HFF-Myc (cell line): Measurements from ENCODE around the gene GMCL2.
A peak's percentile ranks its signal among the peaks of the same experiment; 100 is the strongest.
"Not testable (repeated sequence)": the region's sequence is repeated elsewhere in the genome, so short reads cannot be mapped to it uniquely, and the experiment has no call there.

Source experiments
- DNase-seq: peaks from one replicate; pipeline ENCODE4 v3.0.0-alpha.2; 2011; ENCODE audit warnings: low read depth; ENCODE audit errors: extremely low read depth
- H3K4me3 ChIP-seq: replicated peaks from 2 replicates; pipeline ENCODE4 v1.5.1; 2011; ENCODE audit warnings: low read depth, mild to moderate bottlenecking, control low read depth, low read length
- TF ChIP-seq, protein P1 (sequence below): IDR thresholded peaks from 2 replicates; pipeline ENCODE4 v1.5.1; 2012; ENCODE audit warnings: mild to moderate bottlenecking, low read depth, low read length, control low read depth; ENCODE audit errors: missing control alignments

GMCL2 gene

DNA sequence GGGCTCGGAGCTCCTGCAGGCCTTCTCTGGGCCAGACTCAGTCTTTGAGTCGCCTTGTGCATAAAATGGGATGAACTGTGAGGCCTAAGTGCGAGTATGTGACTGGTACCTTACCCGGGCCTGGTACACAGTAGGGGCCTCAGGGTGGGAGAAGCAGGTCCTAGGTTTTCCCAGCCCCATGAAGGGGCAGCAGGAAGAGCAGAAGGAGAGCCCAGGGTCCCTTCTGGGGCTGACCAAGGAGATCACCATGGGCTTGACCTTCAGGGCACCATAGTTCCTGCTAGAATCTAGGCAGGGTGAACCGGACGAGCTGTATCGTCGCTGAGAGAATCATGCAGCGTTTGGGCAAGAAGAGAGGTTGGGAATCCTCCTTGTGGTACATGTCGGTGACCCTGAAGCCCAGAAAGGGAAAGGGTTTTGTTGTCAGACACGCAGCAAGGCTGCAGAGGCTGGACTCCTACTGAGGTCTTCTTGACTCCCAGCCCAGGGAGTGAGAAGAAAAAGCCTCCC lies 45.8 kb upstream of the GMCL2 start:
- H3K4me3 ChIP-seq = peak overlapping the region; percentile 92
- DNase-seq = no peak
- TF ChIP-seq, protein P1, sequence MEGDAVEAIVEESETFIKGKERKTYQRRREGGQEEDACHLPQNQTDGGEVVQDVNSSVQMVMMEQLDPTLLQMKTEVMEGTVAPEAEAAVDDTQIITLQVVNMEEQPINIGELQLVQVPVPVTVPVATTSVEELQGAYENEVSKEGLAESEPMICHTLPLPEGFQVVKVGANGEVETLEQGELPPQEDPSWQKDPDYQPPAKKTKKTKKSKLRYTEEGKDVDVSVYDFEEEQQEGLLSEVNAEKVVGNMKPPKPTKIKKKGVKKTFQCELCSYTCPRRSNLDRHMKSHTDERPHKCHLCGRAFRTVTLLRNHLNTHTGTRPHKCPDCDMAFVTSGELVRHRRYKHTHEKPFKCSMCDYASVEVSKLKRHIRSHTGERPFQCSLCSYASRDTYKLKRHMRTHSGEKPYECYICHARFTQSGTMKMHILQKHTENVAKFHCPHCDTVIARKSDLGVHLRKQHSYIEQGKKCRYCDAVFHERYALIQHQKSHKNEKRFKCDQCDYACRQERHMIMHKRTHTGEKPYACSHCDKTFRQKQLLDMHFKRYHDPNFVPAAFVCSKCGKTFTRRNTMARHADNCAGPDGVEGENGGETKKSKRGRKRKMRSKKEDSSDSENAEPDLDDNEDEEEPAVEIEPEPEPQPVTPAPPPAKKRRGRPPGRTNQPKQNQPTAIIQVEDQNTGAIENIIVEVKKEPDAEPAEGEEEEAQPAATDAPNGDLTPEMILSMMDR = no peak

DNA sequence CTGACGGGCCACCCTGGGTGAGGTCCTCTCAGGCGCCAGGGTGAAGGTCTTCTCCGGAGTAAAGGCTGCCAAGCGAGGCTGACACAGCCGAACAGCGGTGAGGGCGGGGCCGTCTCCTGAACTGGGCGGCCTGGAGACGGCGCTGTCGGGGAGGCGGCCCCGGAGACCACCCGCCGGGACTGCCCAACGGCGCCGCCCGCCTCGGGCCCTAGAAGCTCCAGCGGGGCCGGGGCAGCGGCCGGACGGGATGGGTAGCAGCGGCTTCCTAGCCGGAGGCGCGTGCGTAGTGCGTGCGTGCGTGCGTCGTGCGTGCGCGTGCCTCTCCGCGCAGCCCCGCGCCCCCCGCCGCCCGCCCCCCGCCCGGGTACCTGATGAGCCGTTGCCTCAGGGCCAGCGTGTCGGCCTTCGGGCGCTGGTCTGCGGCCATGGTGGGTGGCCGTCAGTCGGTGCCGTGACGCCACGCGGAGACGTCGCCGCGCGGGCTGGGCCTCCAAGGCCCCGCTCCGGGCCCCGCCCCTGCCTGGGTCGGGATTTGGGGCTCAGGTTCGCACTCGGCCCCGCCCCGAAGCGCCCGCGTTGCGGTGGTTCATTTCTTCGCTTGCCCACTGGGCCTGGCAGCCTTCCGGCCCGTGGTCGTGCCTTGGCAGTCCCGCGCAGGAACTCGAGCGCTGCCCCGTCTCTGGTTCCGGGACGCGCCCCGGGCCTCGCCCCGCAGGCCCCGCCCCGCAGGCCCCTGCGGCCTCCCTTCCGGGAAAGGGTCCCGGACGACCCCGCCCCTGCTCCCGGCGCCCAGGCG lies 45.2 kb upstream of the GMCL2 start, which contains the start of gene PHYKPL:
Gene PHYKPL, minus strand, starts transcription at position 679 of the 796 bp plus-strand sequence. Its CDS starts 252 bp downstream, at position 427.
- peak within 1 kb of the TSS; percentile 92 for H3K4me3 ChIP-seq
- TF ChIP-seq, protein P1 = no peak
- DNase-seq = no peak

DNA sequence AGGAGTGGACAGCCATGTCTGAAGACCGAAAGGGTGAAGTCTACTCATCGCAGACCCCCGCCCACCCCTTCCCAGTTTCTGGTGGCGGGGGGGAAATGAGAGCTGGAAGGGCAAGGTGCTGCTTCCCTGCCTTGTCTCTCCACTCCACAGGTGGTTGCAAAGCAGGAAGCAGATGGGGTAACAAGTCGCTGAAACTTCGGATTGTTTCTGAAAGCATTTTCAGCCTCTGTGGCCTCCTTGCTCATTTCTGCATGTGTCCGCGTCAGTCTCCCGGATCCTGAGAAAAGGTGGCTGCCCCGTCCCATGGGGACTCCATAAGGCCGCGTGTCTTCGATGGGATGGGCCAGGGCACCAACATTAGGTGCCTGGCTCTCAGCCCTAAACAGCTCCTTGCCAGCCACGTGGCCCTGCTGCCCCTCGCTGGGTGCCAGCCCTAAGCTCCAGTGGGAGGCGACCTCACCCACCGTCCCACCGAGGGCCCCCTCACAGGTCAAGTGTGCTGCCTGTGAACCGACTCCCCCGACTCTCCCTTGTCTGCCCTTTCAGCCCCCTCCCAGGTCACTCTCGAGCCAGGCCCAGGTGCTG lies 44.5 kb upstream of the GMCL2 start:
- TF ChIP-seq, protein P1 = no peak
- peak overlapping the region; percentile 92 for H3K4me3 ChIP-seq
- no peak for DNase-seq

DNA sequence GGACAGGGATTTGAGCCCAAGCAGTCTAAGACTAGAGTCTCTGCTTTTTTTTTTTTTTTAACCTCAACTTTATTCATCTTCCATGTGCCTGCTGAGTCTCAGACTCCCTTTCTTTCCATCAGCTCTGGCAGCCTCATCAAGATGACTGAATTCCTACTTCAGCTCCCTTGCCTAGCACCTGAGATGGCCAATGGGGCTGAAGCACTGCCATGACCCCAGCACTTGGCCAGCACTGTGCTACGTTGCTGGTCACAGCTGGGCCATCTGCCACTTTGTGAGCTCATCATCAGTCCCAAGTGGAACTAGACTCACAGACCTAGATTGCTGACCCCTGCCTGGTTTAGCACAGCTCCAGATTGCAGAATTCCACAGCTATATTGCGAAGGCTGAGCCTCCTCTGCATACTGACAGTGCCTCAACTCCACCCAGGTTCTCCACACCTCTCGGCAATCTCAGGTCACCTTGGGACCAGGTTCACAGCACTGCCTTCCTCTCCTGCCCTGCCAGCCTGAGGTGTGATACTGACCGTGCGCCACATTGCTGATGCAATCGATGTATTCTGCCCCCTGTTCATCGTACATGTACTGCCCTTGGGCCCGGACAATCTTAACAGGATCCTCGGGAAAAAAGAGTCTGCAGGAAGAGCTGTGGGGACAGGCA lies 43.8 kb upstream of the GMCL2 start:
- DNase-seq = no peak
- peak overlapping the region; percentile 92 for H3K4me3 ChIP-seq
- TF ChIP-seq, protein P1 = no peak

DNA sequence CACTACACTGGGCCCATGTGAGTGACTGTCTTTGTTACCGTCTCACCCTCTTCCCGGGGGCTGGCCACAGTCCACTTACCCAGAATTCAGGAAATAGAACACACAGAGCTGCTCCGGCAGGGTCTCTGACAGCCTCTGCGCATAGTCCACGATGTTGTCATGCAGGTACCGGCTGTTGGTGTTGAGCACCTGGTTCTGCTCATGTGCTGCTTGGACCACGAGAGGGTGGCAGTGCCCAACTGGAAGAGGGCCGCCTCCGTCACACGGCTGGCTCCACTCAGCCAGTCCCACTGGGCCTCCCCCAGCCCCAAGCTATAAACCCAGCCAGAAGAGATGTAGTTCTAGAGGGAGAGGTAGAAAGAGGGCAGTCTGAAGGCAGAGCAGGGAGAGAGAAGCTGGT lies 42.7 kb upstream of the GMCL2 start:
- TF ChIP-seq, protein P1 = no peak
- H3K4me3 ChIP-seq = peak overlapping the region; percentile 92; the same call in 1 of the 2 replicates
- no peak for DNase-seq

DNA sequence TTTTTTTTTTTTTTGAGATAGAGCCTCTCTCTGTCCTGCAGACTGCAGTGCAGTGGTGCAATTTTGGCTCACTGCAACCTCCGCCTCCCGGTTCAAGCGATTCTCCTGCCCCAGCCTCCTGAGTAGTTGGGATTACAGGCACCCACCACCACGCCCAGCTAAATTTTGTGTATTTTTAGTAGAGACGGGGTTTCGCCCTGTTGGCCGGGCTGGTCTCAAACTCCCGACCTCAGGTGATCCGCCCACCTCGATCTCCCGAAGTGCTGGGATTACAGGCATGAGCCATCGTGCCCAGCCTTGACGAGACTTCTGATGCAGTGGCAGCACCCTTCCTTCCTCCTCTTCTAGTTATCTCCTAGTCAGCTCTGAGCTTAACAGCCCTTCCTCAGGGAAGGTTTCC lies 41.9 kb upstream of the GMCL2 start:
- H3K4me3 ChIP-seq, DNase-seq: not testable (repeated sequence)

DNA sequence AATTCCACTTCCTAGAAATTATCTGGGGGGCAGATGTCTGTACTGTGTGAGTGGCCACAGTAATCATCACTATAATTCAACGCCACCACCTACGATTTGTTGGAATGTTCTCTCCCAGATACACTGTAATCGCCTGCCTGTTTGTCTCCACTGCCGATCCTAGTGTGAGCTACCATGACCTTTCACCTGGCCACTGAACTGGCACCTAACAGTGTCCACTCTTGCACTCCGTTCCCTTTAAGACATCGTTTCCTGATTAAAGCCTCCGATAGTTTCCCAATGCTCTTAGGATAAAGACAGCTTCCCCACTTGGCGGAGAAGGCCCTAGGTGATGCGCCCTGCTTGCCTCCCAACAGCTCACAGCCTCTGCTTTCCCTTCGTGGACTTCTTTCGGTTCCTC lies 41.4 kb upstream of the GMCL2 start:
- DNase-seq = no peak

More for the DNA sequence above, 41.4 kb upstream of the GMCL2 start:
- no peak overlapping the region for H3K4me3 ChIP-seq
- TF ChIP-seq, protein P1 = no peak
